Skin of body (tissue), 2 donors: ENCODE results near the gene KRT72. TPM values are rescaled to one million over a fixed set of nuclear protein-coding genes. Genes with fewer than 3 reads are reported as not detected.
"Not testable (repeated sequence)": the region's sequence is repeated elsewhere in the genome, so short reads cannot be mapped to it uniquely, and the experiment has no call there.

Experiments used
- DNase-seq: peaks from one replicate; lab custom pipeline; 2025; lab: John Stamatoyannopoulos, UW
- total RNA-seq: library from RNA; depleted of rRNA; stranded (reverse); fragments of >200 nt; gene quantifications from one replicate; pipeline ENCODE4 v1.2.3, GENCODE V29; 2014

Gene KRT72
- total RNA-seq, 1 donor from 2014 or later = 12.0 TPM

DNA sequence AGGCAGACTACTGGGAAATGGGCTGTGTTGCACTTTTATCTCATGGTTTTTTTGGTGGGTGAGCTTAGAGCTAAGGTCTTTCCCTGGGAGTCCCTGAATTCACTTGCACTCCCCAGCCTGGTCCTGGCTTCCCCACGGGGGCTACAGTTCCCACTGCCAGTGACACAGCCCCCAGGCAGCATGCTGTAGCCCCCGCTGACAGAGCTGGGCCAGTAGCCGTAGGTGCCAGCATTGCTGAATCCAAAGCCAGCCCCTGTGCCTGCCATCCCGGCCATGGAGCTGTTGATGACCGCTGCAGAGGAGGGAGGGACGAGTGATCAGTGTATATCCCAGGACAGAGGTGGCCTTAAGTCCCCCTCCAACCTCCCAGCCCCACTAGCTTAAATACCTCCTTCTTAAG, 6.9 kb upstream of the KRT72 start:
- no peak for DNase-seq

DNA sequence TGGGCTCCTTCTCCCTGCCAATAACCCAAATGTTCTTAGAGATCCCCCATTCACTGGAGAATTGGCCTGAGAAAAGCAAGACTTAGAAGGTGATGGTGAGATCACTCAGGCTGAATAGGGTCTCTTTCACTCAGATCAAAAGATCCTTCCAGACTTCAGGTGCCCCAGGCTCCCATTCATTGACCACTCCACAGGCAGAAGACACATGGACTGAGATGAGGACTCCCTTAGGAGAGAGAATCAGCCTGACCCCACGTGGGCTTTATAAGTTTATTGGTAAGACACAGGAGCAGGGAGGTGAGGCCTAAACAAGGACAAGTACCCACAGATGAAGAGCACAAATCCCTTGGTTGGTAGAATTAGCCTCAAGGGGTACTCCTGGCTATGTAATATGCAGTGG, 6.1 kb upstream of the KRT72 start:
- DNase-seq = no peak

- DNase-seq = no peak
These were observed 5.4 kb upstream of the KRT72 start for GRCh38 chr12:52606581-52607218.

DNA sequence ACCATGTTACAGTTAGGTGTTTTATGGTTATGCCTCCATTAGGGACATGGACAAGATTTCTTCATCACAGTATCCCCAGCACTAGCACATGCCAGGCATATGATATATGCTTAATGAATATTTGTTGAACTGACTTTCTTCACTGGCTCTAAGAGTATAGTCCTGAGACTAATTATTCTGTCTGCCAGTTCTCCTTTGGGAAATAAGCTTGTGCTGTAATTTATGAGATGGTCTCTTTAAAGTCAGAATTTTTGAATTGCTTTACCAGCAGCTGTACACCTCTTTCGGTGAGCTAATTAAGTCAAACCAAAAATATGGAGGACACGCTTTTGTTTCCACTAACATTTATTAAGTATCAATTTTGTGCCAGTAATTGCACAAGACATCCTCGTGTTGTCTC, 4.8 kb upstream of the KRT72 start:
- no peak for DNase-seq

- no peak for DNase-seq
These were observed 4.3 kb upstream of the KRT72 start for GRCh38 chr12:52605542-52605941.

- no peak for DNase-seq
These were observed 3.6 kb upstream of the KRT72 start for GRCh38 chr12:52604859-52605258.

- DNase-seq = no peak
These were observed 2.1 kb upstream of the KRT72 start for GRCh38 chr12:52603314-52603713.

- DNase-seq = no peak
These were observed 1.3 kb upstream of the KRT72 start for GRCh38 chr12:52602552-52602951.

DNA sequence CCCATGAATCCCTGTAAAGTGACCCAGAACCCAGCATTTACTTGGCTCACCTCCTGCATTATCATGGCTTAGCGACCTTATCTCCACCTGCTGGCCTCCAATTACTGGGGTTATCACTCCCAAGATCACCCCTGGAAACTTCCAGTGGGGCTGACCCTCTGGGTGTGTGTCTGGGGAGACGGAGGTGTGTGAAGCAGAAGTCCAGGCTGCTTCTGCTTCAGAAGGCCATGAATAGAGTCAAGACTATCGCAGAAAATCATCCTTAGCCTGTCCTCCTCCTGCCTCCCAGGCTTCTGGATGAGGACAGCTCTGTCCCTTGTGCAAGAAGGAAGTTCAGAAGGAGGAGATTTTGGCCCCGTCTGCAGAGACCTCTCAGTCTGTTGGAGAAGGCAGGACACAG, 408 bp upstream of the KRT72 start:
- DNase-seq = no peak

- DNase-seq = no peak
These were observed 788 bp downstream of the KRT72 start for GRCh38 chr12:52600475-52600874.

DNA sequence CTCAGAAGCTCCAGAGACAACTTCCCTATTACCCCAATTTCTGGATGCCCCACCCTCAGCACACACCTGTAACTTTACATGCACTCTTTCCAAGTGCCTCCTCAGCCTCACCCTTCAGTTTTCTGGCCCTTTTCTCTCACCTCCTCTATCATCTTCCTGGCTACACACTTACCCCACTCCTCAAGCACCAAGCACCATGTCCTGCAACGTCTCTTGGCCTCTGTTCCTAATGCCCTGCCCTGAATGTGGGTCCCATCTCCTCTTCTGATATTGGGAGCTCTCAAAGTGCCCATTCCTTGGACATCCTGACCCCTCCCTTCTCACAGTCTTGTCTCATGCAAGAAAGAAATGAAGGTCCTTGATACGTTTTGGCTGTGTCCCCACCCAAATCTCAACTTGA, 1.2 kb downstream of the KRT72 start:
- no peak for DNase-seq

- no peak for DNase-seq
These were observed 2.3 kb downstream of the KRT72 start for GRCh38 chr12:52598966-52599365.

GRCh38 chr12:52594237-52594636, 7.0 kb downstream of the KRT72 start:
- DNase-seq = not testable (repeated sequence)

DNA sequence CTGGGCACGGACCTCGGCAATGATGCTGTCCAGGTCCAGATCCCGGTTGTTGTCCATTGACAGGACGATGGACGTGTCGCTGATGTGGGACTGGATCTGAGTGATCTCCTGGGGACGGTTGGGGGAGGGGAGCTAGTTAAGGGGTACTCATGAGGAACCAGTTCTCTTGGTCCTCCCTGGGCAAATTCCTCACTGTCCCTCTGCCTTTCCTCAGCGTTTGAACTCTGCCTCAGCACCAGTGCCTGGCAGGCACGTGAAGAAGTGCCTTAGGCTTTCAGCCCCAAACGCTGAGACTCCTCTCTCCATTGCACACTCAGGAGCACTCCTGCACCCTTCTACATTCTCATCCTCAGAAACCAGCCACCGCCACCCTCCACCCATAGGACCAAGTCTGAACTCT, 9.7 kb downstream of the KRT72 start:
- DNase-seq = no peak

- DNase-seq = no peak
These were observed 11.2 kb downstream of the KRT72 start for GRCh38 chr12:52590021-52590420.

GRCh38 chr12:52587563-52587962, 13.7 kb downstream of the KRT72 start:
- DNase-seq = no peak

DNA sequence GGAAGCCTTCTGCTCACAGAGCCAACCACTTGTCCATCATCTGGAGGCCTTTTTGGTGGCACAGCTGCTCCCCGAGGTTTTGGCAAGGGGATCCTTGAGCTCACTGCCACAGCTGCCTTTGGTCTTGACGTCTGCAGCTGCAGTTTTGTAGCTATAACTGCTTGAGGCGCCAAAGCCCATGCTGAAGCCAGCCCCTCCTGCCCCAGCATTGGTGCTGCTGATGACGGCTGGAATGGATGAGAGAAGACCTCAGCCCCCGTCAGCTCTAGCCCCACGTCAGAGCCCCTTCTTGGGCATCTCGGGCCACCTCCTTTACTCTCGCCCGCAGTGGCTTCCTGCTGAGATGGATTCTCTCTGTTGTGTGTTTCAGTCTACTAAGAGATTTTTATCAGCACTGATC, 15.3 kb downstream of the KRT72 start:
- DNase-seq = no peak

GRCh38 chr12:52585066-52585465, 16.2 kb downstream of the KRT72 start:
- no peak for DNase-seq

DNA sequence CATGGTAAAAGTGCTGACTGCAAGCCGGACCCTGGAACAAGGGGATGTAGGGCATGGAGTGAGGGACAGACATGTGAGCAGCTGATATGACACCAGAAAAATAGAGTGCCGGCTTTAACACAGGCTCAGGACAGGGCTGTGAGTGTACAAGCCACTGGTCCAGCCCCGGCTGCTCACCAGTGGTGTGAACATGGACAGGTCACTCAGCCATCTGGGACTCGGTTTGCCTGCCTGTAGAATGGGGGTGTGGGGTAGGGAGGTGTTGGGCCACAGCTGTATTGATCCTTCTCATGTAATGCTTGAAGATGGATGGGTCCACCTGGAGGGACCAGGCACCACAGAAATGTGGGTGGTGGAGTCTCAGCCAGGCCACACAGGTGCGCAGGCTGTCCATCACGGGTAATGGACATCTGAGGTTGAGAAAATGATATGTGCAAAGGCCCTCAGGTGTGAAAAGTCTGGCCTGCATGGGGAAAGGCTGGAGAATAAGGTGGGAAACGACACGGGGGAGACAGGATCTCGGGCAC, 17.0 kb downstream of the KRT72 start:
- DNase-seq = no peak

DNA sequence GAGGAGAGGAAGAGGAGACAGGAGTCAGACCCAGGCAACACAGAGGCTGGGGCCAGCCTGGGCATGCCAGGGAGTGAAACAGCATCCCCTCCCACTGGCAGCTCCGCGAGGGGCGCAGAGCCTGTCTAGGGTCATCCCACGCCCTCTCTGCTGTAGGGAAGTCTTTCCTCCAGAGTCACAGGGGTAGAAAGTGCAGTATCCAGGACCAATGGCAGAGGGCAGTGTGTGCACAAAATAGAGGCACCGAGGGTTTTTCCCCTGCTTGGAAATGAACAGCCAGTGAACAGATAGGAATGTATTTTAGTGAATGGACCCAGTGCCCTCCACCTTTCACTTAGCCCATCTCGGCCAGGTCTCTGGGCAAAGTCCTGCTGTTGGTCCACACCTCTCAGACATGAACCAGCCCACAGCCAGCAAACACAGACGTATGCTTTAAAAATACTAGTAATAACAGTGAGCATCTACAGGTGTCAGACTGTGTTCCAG, 18.2 kb downstream of the KRT72 start:
- DNase-seq = peak; percentile 19

GRCh38 chr12:52582486-52582885, 18.8 kb downstream of the KRT72 start:
- DNase-seq = no peak

DNA sequence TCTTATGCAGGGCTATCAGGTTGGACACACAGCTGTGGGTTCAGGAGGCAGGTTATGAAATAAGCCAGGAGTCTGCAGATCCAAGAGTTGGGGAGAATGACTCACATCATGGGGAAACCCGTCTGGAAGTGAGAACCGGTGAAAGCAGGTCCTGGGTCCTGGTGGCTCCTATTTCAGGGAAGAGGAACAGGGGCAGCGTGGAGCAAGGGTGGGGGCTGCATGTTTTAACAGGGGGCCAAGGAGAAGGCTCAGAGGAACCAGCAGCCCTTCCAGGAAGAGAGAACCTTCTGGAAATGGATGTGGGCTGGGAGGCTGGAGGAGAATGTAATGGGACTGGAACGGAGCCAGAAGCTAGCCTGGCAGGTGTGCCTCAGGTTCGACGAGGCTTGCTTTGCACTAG, 19.8 kb downstream of the KRT72 start:
- DNase-seq = no peak

GRCh38 chr12:52581066-52581465, 20.2 kb downstream of the KRT72 start:
- no peak for DNase-seq

DNA sequence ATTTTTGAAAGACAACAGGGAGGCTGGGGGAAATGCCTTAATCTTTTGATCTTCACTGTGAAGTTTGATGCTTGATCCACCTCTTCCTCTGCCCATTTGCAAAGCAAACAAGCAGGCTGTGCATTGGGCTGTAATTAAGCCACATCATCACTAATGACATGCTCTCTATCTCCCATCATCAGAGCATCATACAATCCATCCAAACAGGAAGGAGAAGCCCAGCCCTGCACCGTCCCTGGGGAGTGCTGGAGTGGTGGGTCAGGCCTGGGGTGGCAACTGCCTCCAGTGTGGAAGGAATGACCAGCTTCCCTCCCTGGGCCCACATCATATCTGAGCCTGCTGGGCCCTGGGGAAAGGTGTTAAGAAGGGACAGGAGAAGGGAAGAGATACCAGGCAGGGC, 20.8 kb downstream of the KRT72 start:
- DNase-seq = no peak
